ENCODE results near the gene CPEB4. TPM values are rescaled to one million over a fixed set of nuclear protein-coding genes. Genes with fewer than 3 reads are reported as not detected.

CPEB4 gene
- 7.0 and 8.3 TPM in 2 replicates for total RNA-seq (2014; rRNA removed; shearing (Covaris generic))

- DNase-seq, result peak; percentile 97
- Histone ChIP-seq H3K4me3 (ENCODE audit: insufficient read depth, low read depth, low read length) (peak within 1 kb of the TSS; percentile 65), H3K27me3 (ENCODE audit: control insufficient read depth, insufficient read depth, low read length) (no peaks in the 10 kb centered on the region), H3K36me3 (replicated peaks; ENCODE audit: control insufficient read depth, insufficient read depth, low read length) (no peaks in the 10 kb centered on the region)
Measured at GRCh38 chr5:173887610-173888472, at the start of gene CPEB4. TSS of gene CPEB4 (plus strand) at chr5:173888349. CDS start at chr5:173889734, 1,385 bp downstream.

DNA sequence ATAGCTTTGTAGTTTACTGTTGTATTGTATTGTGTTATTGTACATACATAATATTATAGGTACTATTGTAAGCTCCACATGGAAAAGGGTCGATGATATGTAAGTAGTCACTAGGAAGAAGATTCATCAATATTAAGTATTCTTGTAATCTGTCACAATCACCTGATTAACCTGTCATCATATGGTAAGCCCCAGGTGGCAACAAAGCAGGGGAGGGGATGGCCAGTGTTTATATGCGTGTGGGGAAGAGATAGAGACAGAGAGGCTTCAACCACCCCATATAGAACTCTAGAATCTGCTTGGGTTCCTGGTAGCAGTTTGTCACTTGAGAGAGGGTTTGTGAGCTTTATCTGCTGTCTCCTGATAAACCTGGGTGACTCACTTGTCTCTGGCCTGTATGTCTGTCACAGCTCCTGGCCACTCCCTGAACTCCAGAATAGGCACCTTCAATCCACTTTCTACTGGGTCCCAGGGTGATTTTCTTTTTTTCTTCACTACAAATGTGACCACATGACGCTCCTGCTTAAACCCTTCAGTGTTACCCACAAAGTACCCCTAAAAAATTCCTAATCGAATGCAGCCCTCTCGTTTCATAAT, 48.9 kb upstream of the CPEB4 start:
- DNase-seq, result no peak

GRCh38 chr5:173840111-173840983, 47.8 kb upstream of the CPEB4 start:
- no peaks in the 10 kb centered on the region for H3K36me3 ChIP-seq (replicated peaks; ENCODE audit: control insufficient read depth, insufficient read depth, low read length)
- H3K4me3 ChIP-seq (ENCODE audit: insufficient read depth, low read depth, low read length), result no peak overlapping the region
- DNase-seq, result no peak
- no peaks in the 10 kb centered on the region for H3K27me3 ChIP-seq (ENCODE audit: control insufficient read depth, insufficient read depth, low read length)

More for the DNA sequence above, 48.9 kb upstream of the CPEB4 start:
- Histone ChIP-seq H3K27me3 (ENCODE audit: control insufficient read depth, insufficient read depth, low read length) (no peaks in the 10 kb centered on the region), H3K36me3 (replicated peaks; ENCODE audit: control insufficient read depth, insufficient read depth, low read length) (no peaks in the 10 kb centered on the region), H3K4me3 (ENCODE audit: insufficient read depth, low read depth, low read length) (no peak overlapping the region)

- Histone ChIP-seq H3K36me3 (replicated peaks; ENCODE audit: control insufficient read depth, insufficient read depth, low read length) (no peaks in the 10 kb centered on the region), H3K4me3 (ENCODE audit: insufficient read depth, low read depth, low read length) (no peak overlapping the region), H3K27me3 (ENCODE audit: control insufficient read depth, insufficient read depth, low read length) (no peaks in the 10 kb centered on the region)
- no peak for DNase-seq
Measured at GRCh38 chr5:173841710-173842109, 46.4 kb upstream of the CPEB4 start.

DNA sequence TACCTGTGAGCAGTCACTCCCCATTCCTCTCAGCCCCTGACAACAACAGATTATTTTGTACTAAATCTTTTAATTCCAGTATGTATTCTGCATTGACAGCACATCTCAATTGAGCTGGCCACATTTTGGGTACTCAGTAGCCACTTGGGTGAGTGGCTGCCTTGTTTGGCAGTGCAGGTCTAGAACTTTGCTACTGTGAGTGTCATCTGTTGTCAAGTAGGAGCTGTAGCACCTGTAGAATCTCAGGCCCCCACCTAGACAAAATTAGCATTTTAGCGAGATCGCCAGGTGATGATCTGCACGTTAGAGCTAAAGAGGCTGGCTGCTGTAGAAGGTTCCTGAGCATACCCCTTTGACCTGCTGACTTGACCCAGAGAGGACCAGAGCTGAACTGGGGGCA, 44.4 kb upstream of the CPEB4 start:
- no peaks in the 10 kb centered on the region for H3K27me3 ChIP-seq (ENCODE audit: control insufficient read depth, insufficient read depth, low read length)
- no peaks in the 10 kb centered on the region for H3K36me3 ChIP-seq (replicated peaks; ENCODE audit: control insufficient read depth, insufficient read depth, low read length)
- no peak for DNase-seq
- H3K4me3 ChIP-seq (ENCODE audit: insufficient read depth, low read depth, low read length), result no peak overlapping the region

GRCh38 chr5:173845321-173845720, 42.8 kb upstream of the CPEB4 start:
- DNase-seq, result no peak
- Histone ChIP-seq H3K36me3 (replicated peaks; ENCODE audit: control insufficient read depth, insufficient read depth, low read length) (no peaks in the 10 kb centered on the region), H3K27me3 (ENCODE audit: control insufficient read depth, insufficient read depth, low read length) (no peaks in the 10 kb centered on the region), H3K4me3 (ENCODE audit: insufficient read depth, low read depth, low read length) (no peak overlapping the region)

- no peak for DNase-seq
Measured at GRCh38 chr5:173846929-173847501, 41.1 kb upstream of the CPEB4 start.

GRCh38 chr5:173848986-173849596, 39.1 kb upstream of the CPEB4 start:
- Histone ChIP-seq H3K36me3 (replicated peaks; ENCODE audit: control insufficient read depth, insufficient read depth, low read length) (no peaks in the 10 kb centered on the region), H3K27me3 (ENCODE audit: control insufficient read depth, insufficient read depth, low read length) (no peaks in the 10 kb centered on the region), H3K4me3 (ENCODE audit: insufficient read depth, low read depth, low read length) (no peak overlapping the region)
- no peak for DNase-seq

More at GRCh38 chr5:173846929-173847501, 41.1 kb upstream of the CPEB4 start:
- Histone ChIP-seq H3K27me3 (ENCODE audit: control insufficient read depth, insufficient read depth, low read length) (no peaks in the 10 kb centered on the region), H3K4me3 (ENCODE audit: insufficient read depth, low read depth, low read length) (no peak overlapping the region), H3K36me3 (replicated peaks; ENCODE audit: control insufficient read depth, insufficient read depth, low read length) (no peaks in the 10 kb centered on the region)

- no peak for DNase-seq
- Histone ChIP-seq H3K4me3 (ENCODE audit: insufficient read depth, low read depth, low read length) (no peak overlapping the region), H3K27me3 (ENCODE audit: control insufficient read depth, insufficient read depth, low read length) (no peaks in the 10 kb centered on the region), H3K36me3 (replicated peaks; ENCODE audit: control insufficient read depth, insufficient read depth, low read length) (no peaks in the 10 kb centered on the region)
Measured at GRCh38 chr5:173849908-173850307, 38.2 kb upstream of the CPEB4 start.

DNA sequence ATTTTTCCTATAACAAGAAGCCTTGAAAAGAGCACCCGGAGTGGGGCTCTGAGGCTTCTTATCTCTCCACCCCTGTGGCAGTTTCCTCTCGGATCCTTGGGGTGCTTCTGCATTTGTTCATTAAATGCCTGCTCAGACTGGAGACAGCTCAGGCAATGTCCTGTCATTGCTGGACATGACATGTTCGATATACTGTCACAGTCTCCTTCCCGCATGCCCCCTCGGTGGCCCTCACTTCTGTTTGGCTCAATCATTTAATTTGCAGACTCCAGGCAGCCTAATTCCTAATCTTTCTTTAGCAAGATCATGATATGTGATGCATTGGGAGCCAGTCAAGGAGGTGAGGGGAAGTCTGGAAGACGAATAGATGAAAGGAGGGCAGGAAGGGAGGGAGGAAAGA, 37.5 kb upstream of the CPEB4 start:
- H3K36me3 ChIP-seq (replicated peaks; ENCODE audit: control insufficient read depth, insufficient read depth, low read length), result no peaks in the 10 kb centered on the region
- H3K4me3 ChIP-seq (ENCODE audit: insufficient read depth, low read depth, low read length), result no peak overlapping the region
- no peaks in the 10 kb centered on the region for H3K27me3 ChIP-seq (ENCODE audit: control insufficient read depth, insufficient read depth, low read length)
- DNase-seq, result no peak

GRCh38 chr5:173851595-173852243, 36.4 kb upstream of the CPEB4 start:
- DNase-seq, result no peak
- no peak overlapping the region for H3K4me3 ChIP-seq (ENCODE audit: insufficient read depth, low read depth, low read length)
- no peaks in the 10 kb centered on the region for H3K27me3 ChIP-seq (ENCODE audit: control insufficient read depth, insufficient read depth, low read length)
- no peaks in the 10 kb centered on the region for H3K36me3 ChIP-seq (replicated peaks; ENCODE audit: control insufficient read depth, insufficient read depth, low read length)

DNA sequence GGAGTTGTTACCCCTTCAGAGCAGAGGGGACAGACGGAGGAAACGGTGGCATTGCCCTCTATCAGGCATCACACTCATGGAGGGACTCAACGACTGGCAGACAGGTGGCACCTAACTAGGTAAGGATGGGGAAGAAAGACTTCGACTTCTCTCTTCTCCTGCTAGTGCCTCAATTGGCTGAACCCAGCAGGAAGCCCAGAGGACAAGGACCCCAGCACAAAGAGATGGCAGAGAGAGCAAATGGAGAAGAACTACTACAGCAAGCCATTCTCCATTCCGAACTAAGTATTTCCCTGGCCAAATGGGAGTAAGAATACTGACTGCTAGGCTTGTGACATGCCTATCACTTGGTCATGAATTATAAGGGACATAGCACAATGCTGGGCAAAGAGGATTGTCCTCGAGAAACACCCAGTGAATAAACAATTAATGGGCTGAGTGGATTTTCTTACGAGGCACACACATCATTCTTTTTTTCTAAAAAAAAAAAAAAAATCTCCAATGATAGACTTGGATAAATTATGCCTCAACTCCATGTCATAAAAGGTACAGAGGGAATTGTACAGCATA, 35.3 kb upstream of the CPEB4 start:
- no peaks in the 10 kb centered on the region for H3K36me3 ChIP-seq (replicated peaks; ENCODE audit: control insufficient read depth, insufficient read depth, low read length)
- H3K27me3 ChIP-seq (ENCODE audit: control insufficient read depth, insufficient read depth, low read length), result no peaks in the 10 kb centered on the region
- H3K4me3 ChIP-seq (ENCODE audit: insufficient read depth, low read depth, low read length), result no peak overlapping the region
- no peak for DNase-seq

DNA sequence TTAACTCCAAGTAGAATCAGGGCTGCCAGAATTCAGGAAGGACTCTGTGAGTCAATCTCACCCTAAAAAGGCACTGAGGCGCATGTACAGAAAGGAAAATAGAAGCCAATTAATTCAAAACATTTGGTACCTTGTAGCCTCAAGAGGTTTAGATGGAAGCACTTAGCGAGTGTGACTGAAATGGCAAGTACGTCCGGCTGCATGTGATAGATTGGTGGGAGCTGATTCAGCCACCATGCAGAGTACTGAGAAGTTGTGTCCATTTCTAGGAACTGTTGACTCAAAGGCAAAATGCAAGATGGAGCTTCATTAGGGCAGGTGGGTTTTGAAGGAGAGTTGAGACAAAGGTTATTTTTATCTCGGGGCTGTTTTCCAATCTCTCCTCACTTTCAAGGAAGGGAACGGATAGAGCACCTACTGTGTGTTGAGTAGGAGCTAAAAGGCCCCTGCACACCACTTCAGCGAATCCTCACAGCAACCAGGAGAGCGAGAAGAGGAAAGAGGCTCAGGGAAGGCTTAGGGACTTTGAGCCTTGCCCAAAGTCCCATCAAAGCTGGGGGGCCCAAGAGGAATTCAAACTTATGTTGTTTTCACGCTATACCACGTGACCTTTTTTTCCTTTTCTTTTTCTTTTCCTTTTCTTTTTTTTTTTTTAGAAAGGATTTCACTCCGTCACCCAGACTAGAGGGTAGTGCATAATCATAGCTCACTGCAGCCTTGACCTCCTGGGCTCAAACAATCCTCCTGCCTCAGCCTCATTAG, 34.6 kb upstream of the CPEB4 start:
- no peaks in the 10 kb centered on the region for H3K27me3 ChIP-seq (ENCODE audit: control insufficient read depth, insufficient read depth, low read length)
- no peak for DNase-seq
- no peaks in the 10 kb centered on the region for H3K36me3 ChIP-seq (replicated peaks; ENCODE audit: control insufficient read depth, insufficient read depth, low read length)
- no peak overlapping the region for H3K4me3 ChIP-seq (ENCODE audit: insufficient read depth, low read depth, low read length)
